ENCODE data around the gene TEX264.

The TEX264 gene

DNA sequence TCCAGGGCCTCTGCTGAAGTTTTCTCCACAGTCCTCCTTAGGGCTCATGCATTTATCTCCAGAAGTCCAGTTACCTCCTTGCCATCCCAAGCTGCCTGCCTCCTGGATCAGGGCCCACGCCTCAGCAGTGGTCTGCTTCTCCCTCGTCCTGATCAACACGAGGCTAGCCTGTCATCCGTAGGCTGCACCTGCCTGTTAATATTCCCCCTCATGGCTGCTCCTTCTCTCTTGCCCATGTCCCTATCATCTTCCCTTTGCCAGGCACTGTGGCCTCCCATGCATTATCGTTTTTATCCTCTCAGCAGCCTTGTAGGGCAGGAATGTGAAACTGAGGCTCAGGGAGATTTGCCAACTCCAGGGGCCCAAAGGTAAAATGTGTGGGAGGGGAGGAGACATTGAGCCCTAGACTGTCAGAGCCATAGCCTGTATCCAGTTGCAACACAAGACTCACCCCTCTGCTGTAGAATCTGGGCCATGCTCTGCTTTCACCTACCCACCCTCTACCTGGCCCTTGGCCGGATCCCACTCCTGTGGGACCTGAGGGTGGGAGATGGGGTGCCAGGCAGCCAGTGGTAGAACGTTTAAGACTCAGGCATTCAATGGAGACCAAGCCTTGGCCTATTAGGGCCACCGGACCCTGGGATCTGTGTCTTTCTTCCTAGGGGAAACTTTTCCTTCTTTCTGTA is 40.4 kb downstream of the TEX264 start:
- no peak overlapping the region for H3K27ac ChIP-seq
- TF ChIP-seq ZFX (IDR thresholded peaks at IDR 0.05) = no peak
- TF ChIP-seq, protein P1, sequence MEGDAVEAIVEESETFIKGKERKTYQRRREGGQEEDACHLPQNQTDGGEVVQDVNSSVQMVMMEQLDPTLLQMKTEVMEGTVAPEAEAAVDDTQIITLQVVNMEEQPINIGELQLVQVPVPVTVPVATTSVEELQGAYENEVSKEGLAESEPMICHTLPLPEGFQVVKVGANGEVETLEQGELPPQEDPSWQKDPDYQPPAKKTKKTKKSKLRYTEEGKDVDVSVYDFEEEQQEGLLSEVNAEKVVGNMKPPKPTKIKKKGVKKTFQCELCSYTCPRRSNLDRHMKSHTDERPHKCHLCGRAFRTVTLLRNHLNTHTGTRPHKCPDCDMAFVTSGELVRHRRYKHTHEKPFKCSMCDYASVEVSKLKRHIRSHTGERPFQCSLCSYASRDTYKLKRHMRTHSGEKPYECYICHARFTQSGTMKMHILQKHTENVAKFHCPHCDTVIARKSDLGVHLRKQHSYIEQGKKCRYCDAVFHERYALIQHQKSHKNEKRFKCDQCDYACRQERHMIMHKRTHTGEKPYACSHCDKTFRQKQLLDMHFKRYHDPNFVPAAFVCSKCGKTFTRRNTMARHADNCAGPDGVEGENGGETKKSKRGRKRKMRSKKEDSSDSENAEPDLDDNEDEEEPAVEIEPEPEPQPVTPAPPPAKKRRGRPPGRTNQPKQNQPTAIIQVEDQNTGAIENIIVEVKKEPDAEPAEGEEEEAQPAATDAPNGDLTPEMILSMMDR (conservative IDR thresholded peaks at IDR 0.05) = no peak

DNA sequence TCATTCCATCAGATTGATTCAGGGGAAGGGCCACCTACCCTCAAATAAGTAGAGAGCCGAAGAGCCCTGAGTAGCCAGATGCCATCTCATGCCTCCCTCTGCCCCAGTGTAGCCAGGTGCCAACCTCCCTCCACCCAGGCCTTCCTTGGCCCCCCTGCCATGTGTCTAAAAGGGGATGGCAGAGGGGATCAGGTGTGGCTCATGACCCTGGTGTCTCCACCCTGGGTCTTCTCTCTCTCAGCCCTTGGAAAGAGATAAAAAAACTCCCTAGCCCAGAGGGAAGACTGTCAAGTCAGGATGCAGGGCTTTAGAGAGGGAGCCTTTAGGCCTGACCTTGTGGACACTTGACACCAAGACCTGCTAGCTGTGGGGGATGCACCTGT is 41.0 kb downstream of the TEX264 start:
- no peak overlapping the region for H3K27ac ChIP-seq
- TF ChIP-seq, protein P1 (conservative IDR thresholded peaks at IDR 0.05) = no peak
- no peak for TF ChIP-seq ZFX (IDR thresholded peaks at IDR 0.05)

DNA sequence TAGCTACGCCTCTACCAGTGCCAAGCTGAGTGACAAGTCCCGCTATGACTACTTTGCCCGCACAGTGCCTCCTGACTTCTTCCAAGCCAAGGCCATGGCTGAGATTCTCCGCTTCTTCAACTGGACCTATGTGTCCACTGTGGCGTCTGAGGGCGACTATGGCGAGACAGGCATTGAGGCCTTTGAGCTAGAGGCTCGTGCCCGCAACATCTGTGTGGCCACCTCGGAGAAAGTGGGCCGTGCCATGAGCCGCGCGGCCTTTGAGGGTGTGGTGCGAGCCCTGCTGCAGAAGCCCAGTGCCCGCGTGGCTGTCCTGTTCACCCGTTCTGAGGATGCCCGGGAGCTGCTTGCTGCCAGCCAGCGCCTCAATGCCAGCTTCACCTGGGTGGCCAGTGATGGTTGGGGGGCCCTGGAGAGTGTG is 41.5 kb downstream of the TEX264 start:
- TF ChIP-seq ZFX (IDR thresholded peaks at IDR 0.05) = no peak
- TF ChIP-seq, protein P1 (conservative IDR thresholded peaks at IDR 0.05) = no peak

DNA sequence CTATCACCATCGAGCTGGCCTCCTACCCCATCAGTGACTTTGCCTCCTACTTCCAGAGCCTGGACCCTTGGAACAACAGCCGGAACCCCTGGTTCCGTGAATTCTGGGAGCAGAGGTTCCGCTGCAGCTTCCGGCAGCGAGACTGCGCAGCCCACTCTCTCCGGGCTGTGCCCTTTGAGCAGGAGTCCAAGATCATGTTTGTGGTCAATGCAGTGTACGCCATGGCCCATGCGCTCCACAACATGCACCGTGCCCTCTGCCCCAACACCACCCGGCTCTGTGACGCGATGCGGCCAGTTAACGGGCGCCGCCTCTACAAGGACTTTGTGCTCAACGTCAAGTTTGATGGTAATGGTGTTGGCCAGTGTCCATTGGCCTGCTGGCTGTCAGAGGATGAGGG is 41.9 kb downstream of the TEX264 start:
- TF ChIP-seq, protein P1 (conservative IDR thresholded peaks at IDR 0.05) = no peak
- no peak for TF ChIP-seq ZFX (IDR thresholded peaks at IDR 0.05)
- H3K27ac ChIP-seq = no peak overlapping the region

More for the DNA sequence above, 41.5 kb downstream of the TEX264 start:
- H3K27ac ChIP-seq = no peak overlapping the region

DNA sequence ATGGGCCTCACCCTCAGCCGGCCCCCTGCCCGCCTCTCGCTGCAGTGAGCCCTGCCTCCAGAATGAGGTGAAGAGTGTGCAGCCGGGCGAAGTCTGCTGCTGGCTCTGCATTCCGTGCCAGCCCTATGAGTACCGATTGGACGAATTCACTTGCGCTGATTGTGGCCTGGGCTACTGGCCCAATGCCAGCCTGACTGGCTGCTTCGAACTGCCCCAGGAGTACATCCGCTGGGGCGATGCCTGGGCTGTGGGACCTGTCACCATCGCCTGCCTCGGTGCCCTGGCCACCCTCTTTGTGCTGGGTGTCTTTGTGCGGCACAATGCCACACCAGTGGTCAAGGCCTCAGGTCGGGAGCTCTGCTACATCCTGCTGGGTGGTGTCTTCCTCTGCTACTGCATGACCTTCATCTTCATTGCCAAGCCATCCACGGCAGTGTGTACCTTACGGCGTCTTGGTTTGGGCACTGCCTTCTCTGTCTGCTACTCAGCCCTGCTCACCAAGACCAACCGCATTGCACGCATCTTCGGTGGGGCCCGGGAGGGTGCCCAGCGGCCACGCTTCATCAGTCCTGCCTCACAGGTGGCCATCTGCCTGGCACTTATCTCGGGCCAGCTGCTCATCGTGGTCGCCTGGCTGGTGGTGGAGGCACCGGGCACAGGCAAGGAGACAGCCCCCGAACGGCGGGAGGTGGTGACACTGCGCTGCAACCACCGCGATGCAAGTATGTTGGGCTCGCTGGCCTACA is 44.4 kb downstream of the TEX264 start:
- no peak overlapping the region for H3K27ac ChIP-seq

DNA sequence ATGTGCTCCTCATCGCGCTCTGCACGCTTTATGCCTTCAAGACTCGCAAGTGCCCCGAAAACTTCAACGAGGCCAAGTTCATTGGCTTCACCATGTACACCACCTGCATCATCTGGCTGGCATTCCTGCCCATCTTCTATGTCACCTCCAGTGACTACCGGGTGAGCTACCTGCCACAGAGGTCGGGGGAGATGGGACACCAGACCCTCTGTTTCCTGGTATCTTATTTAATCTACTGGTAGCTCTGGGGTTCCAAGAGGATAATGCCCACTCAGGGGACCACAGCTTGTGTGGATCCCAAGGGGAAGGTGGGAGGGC is 44.9 kb downstream of the TEX264 start:
- TF ChIP-seq, protein P1 (conservative IDR thresholded peaks at IDR 0.05) = no peak
- no peak for TF ChIP-seq ZFX (IDR thresholded peaks at IDR 0.05)

More for the DNA sequence above, 44.4 kb downstream of the TEX264 start:
- TF ChIP-seq, protein P1 (conservative IDR thresholded peaks at IDR 0.05) = no peak
- TF ChIP-seq ZFX (IDR thresholded peaks at IDR 0.05) = no peak

DNA sequence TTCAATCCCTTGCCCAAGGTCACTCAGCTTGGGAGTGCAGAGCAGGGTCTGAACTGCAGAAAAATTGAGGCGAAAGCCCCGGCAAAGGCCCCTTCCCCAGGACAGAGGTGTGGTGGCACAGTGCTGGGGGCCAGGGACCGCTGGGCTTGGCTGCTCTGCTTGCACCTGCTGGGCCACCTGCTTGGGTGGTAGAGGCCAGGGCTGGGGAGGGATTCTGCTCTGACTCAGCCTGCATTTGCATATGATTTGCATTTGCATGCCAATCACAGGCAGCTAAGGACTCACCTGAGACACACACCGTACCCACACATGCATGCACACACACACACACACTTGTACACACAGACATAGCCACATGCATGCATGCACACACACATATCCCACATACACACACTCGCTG is 45.8 kb downstream of the TEX264 start:
- H3K27ac ChIP-seq = no peak overlapping the region
- TF ChIP-seq ZFX (IDR thresholded peaks at IDR 0.05) = no peak
- TF ChIP-seq, protein P1 (conservative IDR thresholded peaks at IDR 0.05) = no peak

More for the DNA sequence above, 44.9 kb downstream of the TEX264 start:
- H3K27ac ChIP-seq = no peak overlapping the region

Measured in C4-2B (cell line).